HepG2 (cell line): ENCODE data around the gene SURF2. TPM values are rescaled to one million over a fixed set of nuclear protein-coding genes. Genes with fewer than 3 reads are reported as not detected.

Source experiments
- ASH2L ChIP-seq: fragments of 300-600, 200-600 bp; sonication (generic); IDR thresholded peaks from 2 replicates; pipeline ENCODE4 v1.7.0; 2017; ENCODE audit warnings: low read depth, mild to moderate bottlenecking, moderate library complexity, mixed read lengths, low read length; ENCODE audit not compliant: insufficient read length
- CAMTA2 ChIP-seq: sonication (generic); formaldehyde crosslinking; IDR thresholded peaks from 2 replicates; pipeline ENCODE4 v1.4.0; 2020; ENCODE audit warnings: mild to moderate bottlenecking, missing genetic modification reagents, borderline replicate concordance
- CBX5 ChIP-seq: sonication (generic); formaldehyde crosslinking; IDR thresholded peaks from 2 replicates; pipeline ENCODE4 v1.4.0; 2020; ENCODE audit warnings: missing genetic modification reagents, borderline replicate concordance
- FOSL2 ChIP-seq: sonication (generic); formaldehyde crosslinking; IDR thresholded peaks from 2 replicates; pipeline ENCODE4 v1.4.0; 2020; ENCODE audit warnings: missing genetic modification reagents
- FOXA1 ChIP-seq, 2 experiments: fragments of 450-650 bp in 1 of 2; sonication (generic) in 1 of 2; formaldehyde crosslinking in 1 of 2; IDR thresholded peaks; 2 replicates each; pipeline versions ENCODE4 v1.4.0 to v1.6.1; 2016 to 2020; ENCODE audit warnings: missing genetic modification reagents in 1 of 2
- HOXA7 ChIP-seq: sonication (generic); formaldehyde crosslinking; IDR thresholded peaks from 2 replicates; pipeline ENCODE4 v1.8.1; 2022; ENCODE audit warnings: mild to moderate bottlenecking, missing genetic modification reagents, moderate library complexity
- KIAA2018 ChIP-seq: sonication (generic); formaldehyde crosslinking; IDR thresholded peaks from 2 replicates; pipeline ENCODE4 v1.5.0; 2020; ENCODE audit warnings: mild to moderate bottlenecking, missing genetic modification reagents, borderline replicate concordance
- NFYB ChIP-seq: sonication (generic); formaldehyde crosslinking; IDR thresholded peaks from 2 replicates; pipeline ENCODE4 v1.4.0; 2020; ENCODE audit warnings: missing genetic modification reagents
- NKX3-1 ChIP-seq: sonication (generic); formaldehyde crosslinking; IDR thresholded peaks from 2 replicates; pipeline ENCODE4 v1.5.0; 2020; ENCODE audit warnings: missing genetic modification reagents
- RXRB ChIP-seq: IDR thresholded peaks from 2 replicates; pipeline ENCODE4 v1.6.1; 2016; ENCODE audit warnings: borderline replicate concordance, missing genetic modification reagents, missing compliant biosample characterization
- SIX1 ChIP-seq: sonication (generic); formaldehyde crosslinking; IDR thresholded peaks from 2 replicates; pipeline ENCODE4 v1.4.0; 2020; ENCODE audit warnings: missing genetic modification reagents, borderline replicate concordance
- SP1 ChIP-seq, 2 experiments: fragments of 450-650 bp in 1 of 2; sonication (generic) in 1 of 2; formaldehyde crosslinking in 1 of 2; IDR thresholded peaks; 2 replicates each; pipeline versions ENCODE4 v1.4.0 to v1.6.1; 2016 to 2020; ENCODE audit warnings: missing genetic modification reagents in 1 of 2
- U2AF2 ChIP-seq: fragments of 200-400 bp; formaldehyde crosslinking; IDR thresholded peaks from 2 replicates; pipeline ENCODE4 v1.6.1; 2017; ENCODE audit warnings: low read depth, mild to moderate bottlenecking, low read length
- ZNF451 ChIP-seq: sonication (generic); formaldehyde crosslinking; IDR thresholded peaks from 2 replicates; pipeline ENCODE4 v1.5.0; 2020; ENCODE audit warnings: mild to moderate bottlenecking, missing genetic modification reagents
- ZNF563 ChIP-seq: sonication (generic); formaldehyde crosslinking; IDR thresholded peaks from 2 replicates; pipeline ENCODE4 v1.8.0; 2022; ENCODE audit warnings: mild to moderate bottlenecking, moderate library complexity, missing genetic modification reagents
- ZNF672 ChIP-seq: sonication (generic); formaldehyde crosslinking; IDR thresholded peaks from 2 replicates; pipeline ENCODE4 v1.8.1; 2022; ENCODE audit warnings: missing genetic modification reagents
- ZSCAN31 ChIP-seq: sonication (generic); formaldehyde crosslinking; IDR thresholded peaks from 2 replicates; pipeline ENCODE4 v1.5.0; 2020; ENCODE audit warnings: low read depth, mild to moderate bottlenecking, missing genetic modification reagents
- polyA plus RNA-seq, 8 experiments: library from polyadenylated mRNA; depleted of rRNA in 3 of 8; stranded (reverse) in 7 of 8; unstranded in 1 of 8; fragments of >200 nt; fragmentation: Illumina TruSeq in 4 of 8; extraction: Trizol in 4 of 8; gene quantifications; 2 replicates each; pipeline versions ENCODE4 v1.2.1 to v1.2.3, GENCODE V29; 2011 to 2016; ENCODE audit warnings: low read depth in 4 of 8, missing spikeins in 1 of 8, mixed read lengths in 1 of 8; ENCODE audit not compliant: insufficient read depth in 1 of 8
- total RNA-seq, 5 experiments: library from RNA; depleted of rRNA; stranded (reverse); fragments of >200 nt; fragmentation: Illumina TruSeq; extraction: Trizol; gene quantifications; 2 replicates each; pipeline ENCODE4 v1.2.3, GENCODE V29; 2016; ENCODE audit warnings: low read depth in 1 of 5
- TF ChIP-seq, protein P1 (sequence below): sonication (generic); formaldehyde crosslinking; IDR thresholded peaks from 2 replicates; pipeline ENCODE4 v1.8.1; 2022; ENCODE audit warnings: low read depth, mild to moderate bottlenecking, missing genetic modification reagents
- TF ChIP-seq, protein P2 (sequence below): sonication (generic); formaldehyde crosslinking; IDR thresholded peaks from 2 replicates; pipeline ENCODE4 v1.4.0; 2020; ENCODE audit warnings: mild to moderate bottlenecking, missing genetic modification reagents

The SURF2 gene
- total and polyA plus RNA-seq, 2 of the 13 experiments (the other 11 are each of a cell fraction or from before 2014, with no cell fraction given), result 6.3 to 13.6 TPM

- TF ChIP-seq KIAA2018 (no peak), FOSL2 (no peak), NKX3-1 (CRISPR knock-in tag) (no peak), NFYB (CRISPR knock-in tag) (no peak), CAMTA2 (CRISPR knock-in tag) (no peak), HOXA7 (no peak), ZNF563 (CRISPR knock-in tag) (peak; percentile 61; the same call in 1 of the 2 replicates), SIX1 (CRISPR knock-in tag) (no peak), ZNF672 (CRISPR knock-in tag) (no peak), RXRB (CRISPR knock-in tag) (no peak), ASH2L (no peak), SP1 (IDR thresholded peaks at IDR 0.05) (no peak), SP1 (CRISPR knock-in tag; IDR thresholded peaks at IDR 0.05) (no peak), FOXA1 (IDR thresholded peaks at IDR 0.05) (no peak), FOXA1 (CRISPR knock-in tag; IDR thresholded peaks at IDR 0.05) (peak; percentile 52), U2AF2 (no peak), CBX5 (no peak), ZSCAN31 (CRISPR knock-in tag) (peak; percentile 74; the same call in 1 of the 2 replicates), ZNF451 (CRISPR knock-in tag) (no peak)
- TF ChIP-seq, protein P1, sequence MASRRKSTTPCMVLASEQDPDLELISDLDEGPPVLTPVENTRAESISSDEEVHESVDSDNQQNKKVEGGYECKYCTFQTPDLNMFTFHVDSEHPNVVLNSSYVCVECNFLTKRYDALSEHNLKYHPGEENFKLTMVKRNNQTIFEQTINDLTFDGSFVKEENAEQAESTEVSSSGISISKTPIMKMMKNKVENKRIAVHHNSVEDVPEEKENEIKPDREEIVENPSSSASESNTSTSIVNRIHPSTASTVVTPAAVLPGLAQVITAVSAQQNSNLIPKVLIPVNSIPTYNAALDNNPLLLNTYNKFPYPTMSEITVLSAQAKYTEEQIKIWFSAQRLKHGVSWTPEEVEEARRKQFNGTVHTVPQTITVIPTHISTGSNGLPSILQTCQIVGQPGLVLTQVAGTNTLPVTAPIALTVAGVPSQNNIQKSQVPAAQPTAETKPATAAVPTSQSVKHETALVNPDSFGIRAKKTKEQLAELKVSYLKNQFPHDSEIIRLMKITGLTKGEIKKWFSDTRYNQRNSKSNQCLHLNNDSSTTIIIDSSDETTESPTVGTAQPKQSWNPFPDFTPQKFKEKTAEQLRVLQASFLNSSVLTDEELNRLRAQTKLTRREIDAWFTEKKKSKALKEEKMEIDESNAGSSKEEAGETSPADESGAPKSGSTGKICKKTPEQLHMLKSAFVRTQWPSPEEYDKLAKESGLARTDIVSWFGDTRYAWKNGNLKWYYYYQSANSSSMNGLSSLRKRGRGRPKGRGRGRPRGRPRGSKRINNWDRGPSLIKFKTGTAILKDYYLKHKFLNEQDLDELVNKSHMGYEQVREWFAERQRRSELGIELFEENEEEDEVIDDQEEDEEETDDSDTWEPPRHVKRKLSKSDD (CRISPR knock-in tag), result no peak
- TF ChIP-seq, protein P2, sequence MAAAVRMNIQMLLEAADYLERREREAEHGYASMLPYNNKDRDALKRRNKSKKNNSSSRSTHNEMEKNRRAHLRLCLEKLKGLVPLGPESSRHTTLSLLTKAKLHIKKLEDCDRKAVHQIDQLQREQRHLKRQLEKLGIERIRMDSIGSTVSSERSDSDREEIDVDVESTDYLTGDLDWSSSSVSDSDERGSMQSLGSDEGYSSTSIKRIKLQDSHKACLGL (CRISPR knock-in tag), result no peak
Measured at GRCh38 chr9:133386338-133386737, 30.0 kb downstream of the SURF2 start (continued).
